Upper lobe of left lung (tissue), 6 donors: Measurements from ENCODE around the gene PDS5A. TPM values are rescaled to one million over a fixed set of nuclear protein-coding genes. Genes with fewer than 3 reads are reported as not detected.
"Not testable (repeated sequence)": the region's sequence is repeated elsewhere in the genome, so short reads cannot be mapped to it uniquely, and the experiment has no call there.

Experiments used
- ATAC-seq, 2 donors: fragments of 200-7000 bp; cut with Tn5 transposase; one replicate each; pipeline ENCODE4 v1.9.1; 2022; ENCODE audit warnings: mild to moderate bottlenecking in 2 of 2, moderate library complexity in 2 of 2; ENCODE audit not compliant: low FRiP score in 2 of 2
- DNase-seq, 2 donors: peaks; one replicate each; pipeline ENCODE4 v3.0.0-alpha.2; 2019 to 2020
- H3K27ac ChIP-seq, 4 donors: fragments of 200-600 bp; sonication (generic); one replicate each; pipeline ENCODE4 v1.5.1; 2016 to 2019
- H3K27me3 ChIP-seq, 4 donors: fragments of 200-600 bp; sonication (generic); one replicate each; pipeline ENCODE4 v1.5.1; 2017 to 2019
- H3K36me3 ChIP-seq, 4 donors: fragments of 200-600 bp; sonication (generic); one replicate each; pipeline ENCODE4 v1.5.1; 2016 to 2019
- H3K4me1 ChIP-seq, 4 donors: fragments of 200-600 bp; sonication (generic); one replicate each; pipeline ENCODE4 v1.5.1; 2018 to 2019
- H3K4me3 ChIP-seq, 4 donors: fragments of 200-600 bp; sonication (generic); one replicate each; pipeline ENCODE4 v1.5.1; 2017 to 2019; ENCODE audit warnings: mild to moderate bottlenecking in 2 of 4, moderate library complexity in 1 of 4
- H3K9me3 ChIP-seq, 4 donors: fragments of 200-600 bp; sonication (generic); one replicate each; pipeline ENCODE4 v1.5.1; 2018 to 2019
- EP300 ChIP-seq, 4 donors: sonication (generic); formaldehyde crosslinking; IDR thresholded peaks; one replicate each; pipeline ENCODE4 v1.5.1; 2017; ENCODE audit warnings: antibody characterized with exemption in 4 of 4, control low read depth in 2 of 4
- POLR2A ChIP-seq, 4 donors: fragments of 450-650 bp; IDR thresholded peaks; one replicate each; pipeline ENCODE4 v1.5.1; 2016 to 2017; ENCODE audit warnings: antibody characterized with exemption in 4 of 4, mild to moderate bottlenecking in 2 of 4
- POLR2AphosphoS5 ChIP-seq, 2 donors: sonication (generic); formaldehyde crosslinking; IDR thresholded peaks; one replicate each; pipeline ENCODE4 v1.5.1; 2017; ENCODE audit warnings: antibody characterized with exemption in 2 of 2
- WGBS, 2 donors: methylation state at CpG; one replicate each; pipeline ENCODE4 v1.1.5; 2017 to 2018; 5-methylcytosine and 5-hydroxymethylcytosine counted together
- total RNA-seq, 6 donors: library from RNA; depleted of rRNA in 4 of 6; stranded (reverse); fragments of >200 nt in 4 of 6; gene quantifications; one replicate each; pipeline versions ENCODE4 v1.1.0 to v1.2.1, GENCODE V29; 2016 to 2021
- TF ChIP-seq, protein P1 (sequence below), 6 experiments: fragments of 450-650 bp in 4 of 6; fragments of 200-600 bp in 2 of 6; sonication (generic) in 2 of 6; IDR thresholded peaks; one replicate each; pipeline ENCODE4 v1.5.1; 2016 to 2019; ENCODE audit warnings: antibody characterized with exemption in 6 of 6
- donor health status: DM: no; HTN: no; CAD: no; lungs with moderate emphysema.
- donor health status: DM: no; HTN: yes; CAD: no; lungs with severe emphysema.

Gene PDS5A
- total RNA-seq, result 100 to 1,000 TPM in 1 of 6 donors, 10 to 100 TPM in 5; 40.3 to 112 (median 69.6) TPM

GRCh38 chr4:39977489-39978377 lies at the start of gene PDS5A:
Gene PDS5A (minus strand): TSS chr4:39977911. CDS start chr4:39976577, 1,334 bp downstream.
- 0 to 1% methylated on average over 30 to 59 of the region's 117 CpGs for WGBS, 2 donors
- no peaks in the 10 kb centered on the region for H3K27me3 ChIP-seq
- TF ChIP-seq EP300 (IDR thresholded peaks at IDR 0.05) (no peak), POLR2AphosphoS5 (IDR thresholded peaks at IDR 0.05) (peak; percentile 23 to 68), POLR2A (IDR thresholded peaks at IDR 0.05) (peak in 3 of 4 donors; percentile 47 to 74 (median 66))
- TF ChIP-seq, protein P1, sequence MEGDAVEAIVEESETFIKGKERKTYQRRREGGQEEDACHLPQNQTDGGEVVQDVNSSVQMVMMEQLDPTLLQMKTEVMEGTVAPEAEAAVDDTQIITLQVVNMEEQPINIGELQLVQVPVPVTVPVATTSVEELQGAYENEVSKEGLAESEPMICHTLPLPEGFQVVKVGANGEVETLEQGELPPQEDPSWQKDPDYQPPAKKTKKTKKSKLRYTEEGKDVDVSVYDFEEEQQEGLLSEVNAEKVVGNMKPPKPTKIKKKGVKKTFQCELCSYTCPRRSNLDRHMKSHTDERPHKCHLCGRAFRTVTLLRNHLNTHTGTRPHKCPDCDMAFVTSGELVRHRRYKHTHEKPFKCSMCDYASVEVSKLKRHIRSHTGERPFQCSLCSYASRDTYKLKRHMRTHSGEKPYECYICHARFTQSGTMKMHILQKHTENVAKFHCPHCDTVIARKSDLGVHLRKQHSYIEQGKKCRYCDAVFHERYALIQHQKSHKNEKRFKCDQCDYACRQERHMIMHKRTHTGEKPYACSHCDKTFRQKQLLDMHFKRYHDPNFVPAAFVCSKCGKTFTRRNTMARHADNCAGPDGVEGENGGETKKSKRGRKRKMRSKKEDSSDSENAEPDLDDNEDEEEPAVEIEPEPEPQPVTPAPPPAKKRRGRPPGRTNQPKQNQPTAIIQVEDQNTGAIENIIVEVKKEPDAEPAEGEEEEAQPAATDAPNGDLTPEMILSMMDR (IDR thresholded peaks at IDR 0.05), result peak; percentile 89 to 100 (median 99)
- H3K27ac ChIP-seq, result peak within 1 kb of the TSS; percentile 91 to 99 (median 95)
- ATAC-seq (peak; percentile 96), DNase-seq (peak; percentile 93 to 98)
- H3K36me3 ChIP-seq, result peaks cover 6 to 31% (median 9%) of the 10 kb centered on the region in 4 donors
- peaks cover 20 to 36% (median 24%) of the 10 kb centered on the region in 4 donors for H3K4me1 ChIP-seq
- peak within 1 kb of the TSS; percentile 82 to 95 (median 88) for H3K4me3 ChIP-seq
- no peaks in the 10 kb centered on the region for H3K9me3 ChIP-seq

DNA sequence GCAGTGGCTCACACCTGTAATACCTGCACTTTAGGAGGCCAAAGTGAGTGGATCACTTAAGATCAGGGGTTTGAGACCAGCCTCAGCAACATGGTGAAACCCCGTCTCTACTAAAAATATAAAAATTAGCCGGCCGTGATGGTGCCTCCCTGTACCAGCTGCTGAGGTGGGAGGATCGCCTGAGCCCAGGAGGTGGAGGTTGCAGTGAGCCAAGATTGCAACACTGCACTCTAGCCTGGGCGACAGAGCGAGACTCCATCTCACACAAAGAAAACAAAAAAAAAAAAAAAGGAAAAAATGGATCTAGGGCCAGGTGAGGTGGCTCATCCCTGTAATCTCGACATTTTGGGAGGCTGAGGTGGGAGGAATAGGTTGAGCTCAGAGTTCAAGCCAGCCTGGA lies 46.3 kb upstream of the PDS5A start:
- not testable (repeated sequence) for H3K27ac ChIP-seq, H3K9me3 ChIP-seq, ATAC-seq, H3K36me3 ChIP-seq, H3K4me1 ChIP-seq, H3K4me3 ChIP-seq, DNase-seq, H3K27me3 ChIP-seq
- 87% methylated on average over 7 of the region's 7 CpGs; no CpG with 5 or more reads in 1 of the 2 donors for WGBS, 2 donors

- not testable (repeated sequence) for H3K27me3 ChIP-seq, H3K27ac ChIP-seq, H3K36me3 ChIP-seq, H3K4me3 ChIP-seq, DNase-seq, H3K4me1 ChIP-seq, H3K9me3 ChIP-seq, ATAC-seq
- 89% methylated on average over 3 to 6 of the region's 7 CpGs for WGBS, 2 donors
These were observed 43.4 kb upstream of the PDS5A start for GRCh38 chr4:40021116-40021515.

- Histone ChIP-seq H3K9me3 (no peaks in the 10 kb centered on the region), H3K4me3 (no peak overlapping the region), H3K36me3 (no peaks in the 10 kb centered on the region), H3K4me1 (no peaks in the 10 kb centered on the region), H3K27ac (no peak overlapping the region), H3K27me3 (no peaks in the 10 kb centered on the region)
- DNase-seq, result peak in 1 of 2 donors; percentile 64
- TF ChIP-seq POLR2AphosphoS5 (IDR thresholded peaks at IDR 0.05) (no peak), POLR2A (IDR thresholded peaks at IDR 0.05) (no peak), EP300 (IDR thresholded peaks at IDR 0.05) (no peak)
- TF ChIP-seq, protein P1 (IDR thresholded peaks at IDR 0.05), result no peak
- ATAC-seq, result no peak
- 93% methylated on average over 6 to 15 of the region's 15 CpGs for WGBS, 2 donors
These were observed 42.5 kb upstream of the PDS5A start for GRCh38 chr4:40020221-40020620.

GRCh38 chr4:40016007-40016406 lies 38.3 kb upstream of the PDS5A start:
- Histone ChIP-seq H3K27me3 (no peaks in the 10 kb centered on the region), H3K4me3 (no peak overlapping the region), H3K9me3 (no peaks in the 10 kb centered on the region), H3K4me1 (no peaks in the 10 kb centered on the region), H3K36me3 (no peaks in the 10 kb centered on the region), H3K27ac (no peak overlapping the region)
- WGBS, 2 donors, result 83 to 91% methylated on average over 2 of the region's 2 CpGs
- no peak for DNase-seq
- no peak for ATAC-seq
- TF ChIP-seq POLR2A (IDR thresholded peaks at IDR 0.05) (no peak), EP300 (IDR thresholded peaks at IDR 0.05) (no peak), POLR2AphosphoS5 (IDR thresholded peaks at IDR 0.05) (no peak)
- TF ChIP-seq, protein P1 (IDR thresholded peaks at IDR 0.05), result no peak
